ENCODE measurements around the gene PIK3R6.

Gene PIK3R6, protein sequence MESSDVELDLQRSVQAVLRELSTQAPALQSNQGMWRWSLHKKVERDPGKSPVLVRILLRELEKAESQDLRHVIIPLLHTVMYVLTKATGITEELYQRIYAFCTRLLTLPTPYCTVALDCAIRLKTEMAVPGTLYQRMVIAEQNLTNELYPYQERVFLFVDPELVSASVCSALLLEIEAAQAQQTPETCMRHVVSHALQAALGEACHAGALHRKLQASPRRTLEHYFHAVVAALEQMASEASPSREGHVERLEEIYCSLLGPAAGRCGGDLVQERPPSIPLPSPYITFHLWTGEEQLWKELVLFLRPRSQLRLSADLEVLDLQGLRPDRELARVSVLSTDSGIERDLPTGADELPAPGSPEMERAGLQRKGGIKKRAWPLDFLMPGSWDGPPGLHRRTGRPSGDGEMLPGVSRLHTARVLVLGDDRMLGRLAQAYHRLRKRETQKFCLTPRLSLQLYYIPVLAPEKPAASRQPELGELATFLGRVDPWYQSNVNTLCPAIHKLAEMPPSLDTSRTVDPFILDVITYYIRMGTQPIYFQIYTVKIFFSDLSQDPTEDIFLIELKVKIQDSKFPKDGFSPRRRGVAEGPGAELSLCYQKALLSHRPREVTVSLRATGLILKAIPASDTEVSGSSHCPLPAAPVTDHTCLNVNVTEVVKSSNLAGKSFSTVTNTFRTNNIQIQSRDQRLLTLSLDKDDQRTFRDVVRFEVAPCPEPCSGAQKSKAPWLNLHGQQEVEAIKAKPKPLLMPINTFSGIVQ

GRCh38 chr17:8867361-8867981 is at the start of gene PIK3R6:
TSS of gene PIK3R6 (minus strand) at chr17:8867674. CDS start at chr17:8849794, 17,880 bp downstream.
- DNase-seq: no peak
- no peak for ATAC-seq

DNA sequence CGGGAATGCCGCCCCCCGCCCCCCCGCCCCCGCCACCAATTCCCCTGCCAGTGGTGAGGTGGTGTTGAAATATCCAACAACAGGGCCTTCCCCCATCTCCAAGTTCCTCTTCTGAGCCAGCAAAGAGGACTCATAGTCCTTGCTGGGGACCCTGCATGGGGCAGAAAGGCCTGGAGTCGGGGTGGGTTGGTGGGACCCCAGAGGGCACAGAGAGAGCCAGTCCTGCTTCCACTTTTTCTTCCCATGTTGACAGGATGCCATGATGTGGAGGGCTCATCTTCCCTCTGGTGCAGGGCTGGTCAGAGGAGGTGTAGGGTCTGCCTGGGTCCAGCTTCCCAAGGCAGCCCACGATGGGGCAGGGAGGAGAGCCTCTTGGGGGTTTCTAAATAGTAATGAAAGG is 49.0 kb upstream of the PIK3R6 start:
- ATAC-seq (no peak), DNase-seq (no peak)

DNA sequence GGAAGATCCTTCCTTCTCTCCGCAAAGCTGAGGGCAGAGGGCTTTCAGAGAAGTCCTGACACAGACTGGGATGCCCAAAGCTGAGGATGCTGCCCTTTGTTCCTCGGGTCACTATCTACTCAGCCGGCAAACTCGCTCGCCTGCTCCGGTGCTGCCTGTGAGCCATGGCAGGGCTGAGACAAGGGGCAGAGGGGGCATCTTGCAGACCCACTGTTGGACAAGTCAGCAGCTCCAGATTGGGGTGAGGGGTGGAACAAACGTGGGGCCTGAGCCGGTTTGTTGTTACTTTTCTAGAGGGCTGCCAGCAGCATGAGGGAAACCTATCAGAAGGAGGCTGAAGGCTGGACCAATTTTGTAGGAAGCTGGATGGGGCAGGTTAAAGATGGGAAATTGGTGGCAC is 47.1 kb upstream of the PIK3R6 start:
- ATAC-seq (no peak), DNase-seq (no peak)

DNA sequence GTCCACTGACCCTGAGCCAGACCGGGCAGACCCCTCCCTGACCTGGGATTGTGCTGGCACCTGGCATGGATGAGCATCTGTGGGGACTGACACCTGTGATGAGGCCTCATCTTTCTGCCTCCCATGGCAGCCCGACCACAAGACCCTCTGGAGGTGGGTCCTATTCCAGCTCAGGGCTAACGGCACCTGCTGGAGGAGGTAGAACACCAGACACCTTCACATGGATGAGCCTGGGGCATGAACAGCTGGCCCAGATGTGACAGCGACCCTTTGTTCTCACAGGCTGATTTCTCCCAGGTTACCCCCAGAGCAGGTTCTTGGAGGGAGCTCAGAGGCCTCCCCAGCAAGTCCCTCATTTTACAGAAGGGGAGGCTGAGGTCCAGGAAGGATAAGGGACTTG is 46.4 kb upstream of the PIK3R6 start:
- DNase-seq: no peak
- ATAC-seq: no peak

GRCh38 chr17:8913091-8913490 is 45.6 kb upstream of the PIK3R6 start:
- no peak for ATAC-seq
- no peak for DNase-seq

DNA sequence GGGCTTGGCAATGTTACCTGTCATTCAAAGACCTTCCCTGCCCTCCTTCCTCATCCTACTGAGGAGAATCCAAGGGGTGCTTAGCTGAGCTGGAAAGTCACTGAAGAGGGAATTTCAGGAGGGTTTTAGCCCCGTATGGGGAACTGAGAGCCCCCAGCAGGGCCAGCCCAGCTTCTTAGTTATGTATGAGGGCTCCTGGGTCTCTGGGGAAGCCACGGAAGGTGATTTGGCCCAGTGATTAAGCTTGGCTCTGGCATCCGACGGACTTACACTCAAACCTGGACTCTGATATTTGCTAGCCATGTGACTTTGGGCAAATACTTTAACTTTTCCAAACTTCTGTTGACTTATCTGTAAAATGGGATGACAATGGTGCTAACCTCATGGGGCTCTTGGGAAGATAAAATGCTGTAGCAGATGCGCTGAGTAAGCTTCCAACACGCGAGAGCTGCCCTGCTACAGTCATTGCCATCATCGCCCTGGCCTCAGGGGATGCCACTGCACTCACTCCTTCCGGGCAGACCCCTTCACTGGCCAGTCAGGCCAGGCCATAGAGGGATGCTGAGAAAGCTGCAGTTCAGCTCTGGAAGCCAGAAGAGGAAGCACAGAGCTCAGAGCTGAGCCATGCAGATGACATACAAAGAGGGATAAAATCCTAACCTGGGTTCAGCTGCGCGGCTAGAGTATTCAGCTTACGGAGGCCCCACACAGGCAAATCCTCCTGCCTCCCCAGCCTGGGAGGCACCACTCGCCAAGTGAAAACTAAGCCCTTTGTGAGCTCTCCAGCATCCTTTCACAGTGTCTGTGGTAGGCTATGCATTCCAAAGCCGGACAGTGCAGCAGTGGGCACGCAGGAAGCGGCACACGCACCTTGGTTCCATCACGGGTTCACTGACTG is 44.9 kb upstream of the PIK3R6 start:
- no peak for DNase-seq
- ATAC-seq: no peak

DNA sequence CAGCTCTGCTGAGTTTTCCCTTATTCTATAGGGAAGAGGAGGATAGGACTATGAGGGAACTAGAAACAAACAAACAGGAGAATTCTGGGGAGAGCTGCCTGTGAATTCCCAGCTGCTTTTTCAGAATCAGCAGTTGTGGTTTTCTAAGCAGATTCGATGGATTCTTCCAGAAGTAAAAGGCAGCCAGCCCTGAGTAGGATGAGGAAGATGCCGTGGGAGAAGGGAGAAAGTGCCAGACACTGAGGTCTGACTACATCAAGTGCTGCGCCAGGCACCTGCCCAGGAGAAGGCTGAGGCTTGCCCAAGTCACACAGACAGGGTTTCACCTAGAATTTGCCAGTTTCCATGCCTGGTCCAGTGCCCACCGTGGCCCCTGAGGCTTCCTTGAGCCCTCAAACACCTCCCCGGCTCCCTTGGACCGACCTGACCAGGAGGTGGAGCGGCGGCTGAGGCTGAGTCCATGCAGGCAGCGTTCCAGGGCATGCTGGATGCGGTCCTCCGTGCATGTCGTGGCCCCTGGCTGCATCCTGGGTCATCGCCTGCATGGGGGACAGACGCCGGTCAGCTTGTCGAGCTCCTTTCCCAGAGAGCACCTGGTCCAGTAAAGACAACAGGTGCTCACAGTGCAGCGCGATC is 43.6 kb upstream of the PIK3R6 start:
- ATAC-seq (no peak), DNase-seq (no peak)

- DNase-seq: no peak
- ATAC-seq: no peak
Measured at GRCh38 chr17:8909586-8910270, 42.3 kb upstream of the PIK3R6 start.

DNA sequence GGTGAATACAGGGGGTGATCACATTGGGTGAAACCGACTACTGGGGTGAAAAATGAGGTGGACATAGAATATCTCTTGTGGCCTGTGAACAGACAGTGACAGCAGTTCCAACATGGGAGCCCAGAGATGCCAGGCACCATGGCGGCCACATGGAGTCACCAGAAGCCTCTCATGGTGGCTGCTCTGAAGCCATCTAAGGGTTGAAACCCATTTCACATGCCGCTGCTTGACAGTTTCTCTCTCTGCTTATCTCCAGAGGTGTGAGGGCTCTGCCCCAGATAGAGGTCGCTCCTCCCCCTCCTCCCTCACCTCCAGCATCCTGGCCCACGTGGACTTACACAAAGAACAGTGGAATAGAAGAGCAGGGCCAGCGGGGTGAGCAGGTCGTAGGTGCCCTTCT is 37.9 kb upstream of the PIK3R6 start:
- DNase-seq: no peak
- no peak for ATAC-seq

DNA sequence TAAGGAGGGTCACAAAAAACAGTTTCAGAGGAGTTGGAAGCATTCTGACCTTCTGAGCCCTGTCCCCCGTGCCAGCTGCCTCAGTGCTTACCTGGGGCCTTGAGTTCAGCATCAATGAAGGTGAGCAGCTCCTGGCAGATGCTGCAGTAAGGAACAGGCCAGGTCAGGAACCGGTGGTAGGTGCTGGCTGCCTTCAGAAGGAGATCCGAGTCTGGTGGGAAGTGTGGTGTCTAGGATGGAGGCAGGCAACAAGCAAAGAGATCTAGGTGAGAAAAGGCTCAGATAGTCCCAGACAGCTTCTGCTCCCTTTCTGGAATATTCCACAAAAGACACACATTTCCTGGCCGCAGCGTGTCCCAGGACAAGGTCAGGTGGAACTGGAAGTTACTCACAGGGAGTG is 37.2 kb upstream of the PIK3R6 start:
- DNase-seq (no peak), ATAC-seq (no peak)

DNA sequence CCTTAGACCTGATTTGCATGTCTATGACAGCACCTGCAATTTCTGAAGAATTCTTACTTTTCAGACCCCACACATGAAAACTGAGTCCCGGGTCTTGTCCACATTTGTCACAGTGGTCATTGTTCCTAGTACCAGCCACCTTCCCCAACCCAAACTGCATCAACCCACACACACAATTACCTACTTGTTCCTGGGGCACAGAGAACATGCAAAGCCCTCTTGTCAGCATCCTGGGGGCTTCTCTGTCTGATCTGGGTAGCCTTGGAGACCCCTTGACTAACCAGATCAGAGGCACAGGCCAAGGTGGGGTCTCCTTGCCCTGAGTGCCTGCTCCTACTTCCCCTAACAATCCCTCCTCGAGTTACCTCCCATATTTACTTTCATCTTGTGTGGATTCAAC is 36.7 kb upstream of the PIK3R6 start:
- no peak for DNase-seq

DNA sequence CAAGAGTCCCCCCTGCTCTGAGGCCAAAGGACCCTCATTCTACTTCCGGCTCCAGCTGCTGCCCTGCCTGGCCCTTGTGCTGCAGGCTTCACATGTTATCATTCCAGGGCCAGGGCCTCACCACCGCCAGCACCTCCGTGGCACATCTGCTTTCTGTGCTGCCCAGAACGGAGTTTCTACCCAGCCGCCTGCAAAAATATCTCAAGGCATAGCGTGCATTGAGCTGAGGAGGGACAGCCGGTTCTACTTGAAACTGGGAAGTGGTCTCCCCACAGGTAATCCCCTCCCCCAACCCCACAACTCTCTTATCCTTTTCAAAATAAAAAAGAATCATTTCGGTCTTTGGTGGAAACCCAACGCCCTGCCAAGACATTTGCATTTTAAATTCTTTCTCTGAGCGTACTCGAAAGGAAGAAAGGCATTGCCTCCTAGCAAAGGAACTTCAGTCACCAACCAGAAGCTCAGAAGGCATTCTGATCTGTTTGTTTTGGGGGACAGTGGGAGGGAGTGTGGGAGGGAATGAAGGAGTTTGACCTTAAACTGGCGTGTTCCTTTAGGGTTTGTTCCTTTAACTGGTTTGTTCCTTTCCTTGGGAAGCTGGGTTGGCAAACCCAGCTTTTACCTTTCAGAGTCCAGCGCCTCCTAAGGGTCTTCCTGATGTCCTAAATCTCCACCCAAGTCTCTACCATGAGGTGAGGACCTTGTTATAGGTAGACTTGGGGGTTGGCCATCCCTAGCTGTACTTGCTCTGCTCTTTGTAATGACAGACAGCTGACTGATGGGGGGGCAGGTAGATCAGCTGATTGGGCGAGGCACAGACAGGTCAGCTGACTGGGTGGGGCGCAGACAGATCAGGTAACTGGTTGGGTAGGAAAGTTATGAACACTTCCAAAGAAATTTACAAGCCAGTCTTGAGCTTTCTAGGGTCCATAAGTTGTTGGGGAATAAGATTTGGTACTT is 33.4 kb upstream of the PIK3R6 start:
- peak; percentile 7 for ATAC-seq
- peak; percentile 26 for DNase-seq

More for the DNA sequence above, 36.7 kb upstream of the PIK3R6 start:
- ATAC-seq: no peak

DNA sequence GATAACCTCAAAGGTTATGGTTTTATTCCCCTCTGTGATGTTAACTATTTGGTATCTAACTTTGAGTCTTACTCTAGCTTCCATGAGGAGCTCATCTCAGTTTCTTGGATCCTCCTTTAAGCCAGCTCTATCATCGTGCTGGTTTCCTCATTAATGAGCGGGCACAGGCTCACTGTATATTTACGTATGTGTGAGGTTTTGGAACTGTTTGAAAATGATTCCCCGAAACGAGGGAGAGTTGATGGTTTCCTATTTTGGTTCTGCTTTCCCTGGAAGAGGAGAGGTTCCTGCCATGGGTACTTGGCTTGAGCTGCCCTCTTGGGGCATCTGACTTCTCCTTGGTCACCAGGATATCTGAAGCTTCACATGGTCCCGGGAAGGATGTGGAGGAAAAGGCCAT is 32.7 kb upstream of the PIK3R6 start:
- ATAC-seq (no peak), DNase-seq (no peak)

DNA sequence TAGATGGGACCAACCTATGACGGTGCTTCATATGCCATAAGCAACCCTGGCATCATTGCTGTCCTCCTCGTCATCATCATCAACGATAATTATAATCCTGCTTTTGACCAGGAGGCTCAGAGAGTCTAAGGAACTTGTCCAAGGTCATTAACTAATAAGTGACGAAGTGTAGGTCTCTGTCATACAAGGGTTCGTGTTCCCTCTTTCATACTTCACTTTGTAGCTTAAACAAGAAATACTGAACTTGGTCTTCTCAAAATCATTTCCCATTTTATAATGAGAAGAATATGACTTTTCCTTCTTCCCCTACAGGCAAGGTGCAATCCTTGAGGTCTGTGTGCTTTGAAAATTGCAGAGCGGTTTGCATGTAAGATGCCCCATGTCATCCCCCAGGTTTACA is 31.2 kb upstream of the PIK3R6 start:
- ATAC-seq (no peak), DNase-seq (no peak)

DNA sequence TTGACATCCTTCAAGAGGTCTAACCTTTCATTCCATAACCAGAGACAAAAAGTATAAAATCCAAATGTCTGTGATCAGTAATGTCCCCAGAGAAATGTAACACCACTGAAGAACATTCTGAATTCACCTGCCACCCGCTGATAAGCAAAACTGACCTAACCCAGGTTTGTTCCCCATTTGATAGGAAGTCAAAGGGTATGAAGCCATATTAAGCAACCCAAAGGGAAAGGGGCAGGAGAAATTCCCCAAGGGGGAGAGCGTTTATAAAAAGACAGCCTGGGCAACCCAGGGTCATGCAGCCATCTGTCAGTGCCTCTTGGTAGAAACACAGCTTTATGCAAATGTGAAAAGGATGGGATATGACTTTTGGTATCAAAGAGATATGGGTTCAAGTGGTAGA is 30.7 kb upstream of the PIK3R6 start:
- ATAC-seq (no peak), DNase-seq (no peak)

DNA sequence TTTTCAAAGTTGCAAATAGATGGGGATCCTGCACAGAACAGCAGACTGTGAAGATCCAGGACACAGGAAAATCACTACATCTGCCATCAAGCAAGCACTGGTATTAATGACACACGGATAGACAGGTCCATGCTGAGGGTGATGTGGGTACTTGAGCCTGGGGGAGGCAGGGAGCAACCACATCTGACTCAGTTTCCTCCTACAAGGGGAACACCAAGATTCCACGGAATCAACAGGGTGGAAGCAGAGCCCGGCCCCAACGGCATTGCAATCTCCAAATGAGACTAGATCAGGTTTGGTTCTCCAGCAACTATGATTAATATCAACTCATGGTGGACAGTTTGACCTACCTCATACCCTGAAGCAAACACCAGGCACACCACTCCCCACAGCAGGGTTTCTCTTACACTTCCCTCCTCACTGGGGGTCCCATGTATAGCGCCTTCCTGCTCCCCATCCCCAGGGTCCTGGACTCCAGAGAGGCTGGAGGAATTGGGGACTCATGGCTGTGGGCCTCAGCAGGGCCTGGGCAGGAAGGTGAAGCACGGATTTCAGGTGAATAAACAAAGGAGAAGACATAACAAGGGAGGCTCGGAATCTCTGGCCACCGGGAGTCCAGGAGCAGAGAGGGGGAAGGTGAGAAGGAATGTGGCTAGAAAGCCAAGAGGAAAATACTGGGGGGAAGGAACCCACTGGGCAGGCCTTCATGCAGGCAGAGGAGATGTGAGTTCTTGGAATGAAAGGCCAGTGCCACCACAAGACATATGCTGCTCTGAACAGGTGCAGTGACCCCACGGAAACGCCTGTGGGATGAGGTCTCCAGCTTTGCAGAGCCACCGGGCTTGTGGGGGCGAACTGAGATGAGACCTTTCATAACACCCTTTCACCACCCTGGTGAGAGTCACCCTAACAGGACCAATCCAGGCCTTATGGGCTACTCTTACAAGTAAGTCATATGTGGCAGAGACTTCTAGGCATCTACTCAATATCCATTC is 29.5 kb upstream of the PIK3R6 start:
- DNase-seq (no peak), ATAC-seq (peak; percentile 3)

DNA sequence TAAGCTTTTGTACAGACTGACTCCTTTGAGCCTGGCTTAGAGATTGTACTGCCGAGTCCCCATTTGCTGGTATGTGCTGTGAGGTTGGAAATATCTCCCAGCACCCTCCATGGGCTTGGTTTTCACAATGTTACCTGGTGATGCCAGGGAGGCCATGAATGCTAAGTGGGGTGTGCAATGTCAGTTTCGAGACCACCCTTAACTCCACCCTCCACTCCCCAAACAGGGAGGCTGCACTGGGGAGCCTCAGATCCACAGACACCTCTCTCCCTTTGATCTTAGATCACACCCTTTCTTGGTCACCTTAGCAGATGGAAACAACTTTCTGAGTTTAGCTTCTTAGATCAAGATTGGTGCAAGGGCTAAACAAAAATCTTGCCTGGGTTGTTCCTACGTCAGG is 28.6 kb upstream of the PIK3R6 start:
- DNase-seq (no peak), ATAC-seq (no peak)

All from stimulated activated naive CD8-positive, alpha-beta T cell treated with anti-CD3 and anti-CD28 coated beads, Interleukin-15, Interleukin-2, amounts not matched to agents 100 U/mL and 50 U/mL, for 24 hours (primary cell).